ENCODE results near the gene TSPAN2. TPM values are rescaled to one million over a fixed set of nuclear protein-coding genes. Genes with fewer than 3 reads are reported as not detected.
A peak's percentile ranks its signal among the peaks of the same experiment; 100 is the strongest.

Gene TSPAN2
- total RNA-seq, 1 donor from 2014 or later, result 10.3 TPM

DNA sequence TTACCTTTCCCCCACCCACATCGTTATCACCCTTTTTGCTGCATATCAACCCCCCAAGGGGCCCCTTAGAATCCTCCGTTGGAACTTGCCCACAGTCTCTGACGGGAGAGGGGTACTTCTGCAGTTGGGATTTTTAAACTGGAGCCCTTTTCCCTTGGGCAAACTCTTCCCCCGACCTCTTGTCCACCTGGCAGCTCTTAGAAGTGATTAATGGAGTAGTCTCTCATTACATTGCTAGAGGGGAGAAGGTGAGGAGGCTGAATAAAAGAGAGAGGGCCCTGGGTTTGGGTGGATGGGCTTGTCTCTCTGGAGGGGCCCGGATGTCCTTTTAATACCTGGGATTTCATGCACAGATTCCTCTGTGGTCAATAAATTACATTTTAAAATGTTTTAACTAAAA is 27.2 kb upstream of the TSPAN2 start:
- intact Hi-C loops (cut with DNase I), result no loop called here
- ATAC-seq (no peak), DNase-seq (ENCODE audit: missing footprints) (no peak)

DNA sequence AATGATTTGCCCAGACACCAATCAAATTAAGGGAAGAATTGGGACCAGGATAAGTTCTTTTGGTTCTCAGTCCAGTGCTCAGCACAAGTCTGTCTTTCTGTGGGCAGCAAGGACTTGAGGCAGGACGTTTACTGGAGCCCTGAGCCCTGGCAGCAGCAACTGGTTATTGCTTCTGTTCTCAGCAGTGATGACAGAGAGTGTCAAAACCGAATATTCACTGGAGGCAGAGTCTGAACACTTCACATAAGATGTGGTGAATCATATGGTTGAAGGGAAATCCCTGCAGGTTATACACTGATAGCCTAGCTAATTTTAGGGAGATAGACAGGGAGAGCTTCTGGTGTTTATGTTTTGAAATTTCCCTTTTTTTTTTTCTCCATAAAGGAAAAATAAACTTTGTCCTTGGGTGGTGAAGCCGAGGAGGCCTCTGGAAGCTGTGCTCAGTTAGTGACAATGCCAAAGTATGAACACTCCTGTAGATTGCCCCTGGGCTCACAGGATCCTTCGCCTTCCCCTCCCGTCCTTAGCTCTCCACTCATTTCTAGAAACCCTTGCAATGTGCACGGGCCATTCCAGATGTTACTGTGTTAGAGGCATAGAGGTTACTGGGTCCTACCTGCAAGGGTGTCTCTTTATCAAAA is 26.3 kb upstream of the TSPAN2 start:
- no peak for DNase-seq (ENCODE audit: missing footprints)
- intact Hi-C loops (cut with DNase I), result no loop called here
- peak; percentile 26 for ATAC-seq

DNA sequence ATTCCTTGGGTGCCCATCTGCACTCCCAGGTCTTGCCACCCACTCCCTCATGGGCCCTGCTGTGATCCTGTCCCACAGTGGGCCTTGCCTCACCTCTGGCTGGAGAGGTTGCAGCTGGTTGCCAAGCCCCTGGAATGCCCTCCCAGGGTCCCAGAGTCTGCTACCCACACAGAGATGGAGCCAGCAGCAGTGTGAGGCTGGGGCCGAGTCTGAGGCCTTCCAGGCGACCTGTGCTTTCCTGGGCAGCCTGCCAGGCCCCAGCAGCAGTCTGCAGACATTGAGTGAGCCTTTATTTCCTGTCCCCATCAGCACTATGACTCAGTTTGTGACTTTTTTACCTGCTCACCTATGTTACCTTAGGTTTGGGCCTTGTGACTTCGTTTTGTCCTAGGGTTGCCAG is 25.0 kb upstream of the TSPAN2 start:
- no peak for DNase-seq (ENCODE audit: missing footprints)
- ATAC-seq, result no peak
- intact Hi-C loops (cut with DNase I), result no loop called here

DNA sequence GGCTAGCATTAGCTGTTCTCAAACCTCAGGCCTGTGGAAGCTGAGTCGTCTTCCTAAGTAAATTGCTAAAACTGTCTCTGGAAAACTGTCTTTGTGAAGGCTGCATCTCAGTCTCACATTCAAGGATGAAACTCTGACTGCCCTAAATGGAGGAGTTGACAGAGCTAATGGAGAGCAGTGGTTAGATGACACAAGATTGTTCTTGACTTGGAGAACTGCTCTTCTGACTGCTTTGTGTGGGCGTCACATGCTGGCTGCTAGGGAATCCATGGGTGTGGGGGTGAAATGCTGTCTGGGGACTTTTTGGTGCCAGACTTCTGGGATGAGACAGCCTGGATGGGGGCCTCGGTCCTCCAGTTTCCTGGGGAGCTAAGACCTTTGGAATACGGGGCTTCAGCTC is 24.5 kb upstream of the TSPAN2 start:
- DNase-seq (ENCODE audit: missing footprints), result no peak
- no peak for ATAC-seq
- intact Hi-C loops (cut with DNase I), result loop anchor here (2.0 kb wide), 1 partner anchor 61 kb away; no protein-coding TSS in a partner anchor

DNA sequence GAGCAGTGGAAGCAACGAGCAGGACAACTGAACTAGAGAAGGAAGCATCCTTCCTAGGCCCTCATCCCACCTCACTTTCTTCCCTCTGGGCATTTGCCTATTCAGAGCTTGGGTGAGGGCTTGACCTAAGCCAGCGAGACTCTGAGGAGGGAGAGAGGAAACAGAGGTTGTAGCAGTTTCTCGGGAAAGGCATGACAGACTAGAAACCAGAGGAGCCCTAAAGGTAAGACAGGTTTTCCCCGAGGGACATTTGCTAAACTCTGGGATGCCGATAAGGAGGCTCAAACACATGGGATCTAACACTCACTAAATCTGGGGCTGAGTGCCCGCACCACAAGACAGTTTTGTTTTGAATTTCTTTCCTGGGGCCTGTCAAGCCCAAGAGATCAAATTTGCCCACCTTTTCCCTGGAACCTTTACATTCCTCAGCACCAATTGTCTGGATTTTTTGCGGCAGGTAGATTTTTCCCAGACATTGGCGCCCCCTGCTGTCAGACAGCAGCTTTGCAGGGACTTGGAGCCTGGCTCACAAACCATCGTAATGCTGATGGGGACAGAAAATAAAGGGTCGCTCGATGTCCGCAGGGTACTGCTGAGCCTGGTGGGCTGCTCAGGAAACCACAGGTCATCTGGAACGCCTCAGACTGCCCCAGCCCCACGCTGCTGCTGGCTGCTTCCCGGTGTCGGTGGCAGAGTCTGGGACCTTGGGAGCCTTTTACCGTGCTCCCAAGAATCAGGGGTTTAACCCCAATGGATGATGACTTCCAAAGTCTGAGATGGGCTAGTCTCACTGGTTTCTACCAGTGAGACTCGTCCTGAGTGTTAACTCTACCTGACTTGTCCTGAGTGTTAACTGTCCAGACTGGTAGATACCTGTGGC is 23.4 kb upstream of the TSPAN2 start:
- intact Hi-C loops (cut with DNase I), result loop anchor here (1.0 to 2.0 kb wide), 2 partner anchors 60 to 133 kb away; no protein-coding TSS in a partner anchor
- DNase-seq (ENCODE audit: missing footprints), result no peak
- ATAC-seq, result peak; percentile 49

DNA sequence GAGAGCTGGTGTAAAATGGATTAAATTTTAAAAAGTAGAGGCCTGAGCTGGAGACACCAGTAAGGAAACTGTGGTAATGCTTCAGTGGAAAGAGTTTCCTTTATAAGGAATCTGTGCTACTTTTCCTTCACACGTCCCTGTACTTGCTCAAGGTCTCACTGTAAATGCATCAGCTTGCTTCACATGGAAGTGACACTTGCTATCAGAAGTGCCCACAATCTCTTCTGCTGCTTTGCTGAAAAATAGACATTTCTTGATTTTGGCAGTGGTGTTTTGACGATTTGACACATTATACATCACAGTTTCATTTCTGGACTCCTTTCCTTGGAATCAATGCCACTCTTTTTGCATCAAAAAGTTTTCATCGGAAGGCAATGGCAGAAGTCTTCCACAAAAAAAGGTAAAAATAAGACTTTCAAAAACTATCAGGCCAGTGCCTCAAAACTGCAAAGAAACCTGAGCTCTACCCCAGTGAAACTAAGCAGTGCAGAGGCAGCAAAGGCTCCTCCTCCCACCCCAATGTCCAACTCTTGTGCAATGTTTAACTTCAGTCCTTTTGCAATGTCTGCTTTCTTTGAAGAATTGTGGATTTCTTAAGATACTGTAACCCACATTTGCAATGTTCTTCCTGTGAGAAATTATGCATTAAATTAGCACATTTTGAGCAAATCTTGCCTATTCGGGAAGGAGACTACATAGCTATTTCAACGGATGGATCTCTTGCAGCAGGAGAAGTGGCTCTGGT is 18.4 kb upstream of the TSPAN2 start:
- intact Hi-C loops (cut with DNase I), result no loop called here
- ATAC-seq (peak; percentile 50), DNase-seq (ENCODE audit: missing footprints) (no peak)

DNA sequence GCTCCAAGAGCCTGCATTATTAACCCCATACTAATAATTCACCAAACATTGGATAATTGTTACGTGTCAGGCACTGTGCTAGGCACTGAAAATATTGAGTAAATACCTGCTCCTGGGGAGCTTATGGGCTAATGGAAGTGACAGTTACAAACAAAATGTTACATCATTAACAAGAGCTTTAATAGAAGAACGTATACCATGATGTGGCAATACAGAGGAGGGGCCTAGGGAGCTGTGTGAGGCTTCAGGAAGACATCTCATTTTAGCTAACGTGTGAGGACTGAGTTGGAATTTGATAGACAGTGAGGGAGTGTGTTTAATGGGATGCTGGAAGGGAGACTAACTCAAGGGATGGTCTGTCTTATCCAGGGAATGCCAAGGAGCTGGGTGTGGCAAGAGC is 16.5 kb upstream of the TSPAN2 start:
- no peak for DNase-seq (ENCODE audit: missing footprints)
- intact Hi-C loops (cut with DNase I), result no loop called here
- no peak for ATAC-seq

DNA sequence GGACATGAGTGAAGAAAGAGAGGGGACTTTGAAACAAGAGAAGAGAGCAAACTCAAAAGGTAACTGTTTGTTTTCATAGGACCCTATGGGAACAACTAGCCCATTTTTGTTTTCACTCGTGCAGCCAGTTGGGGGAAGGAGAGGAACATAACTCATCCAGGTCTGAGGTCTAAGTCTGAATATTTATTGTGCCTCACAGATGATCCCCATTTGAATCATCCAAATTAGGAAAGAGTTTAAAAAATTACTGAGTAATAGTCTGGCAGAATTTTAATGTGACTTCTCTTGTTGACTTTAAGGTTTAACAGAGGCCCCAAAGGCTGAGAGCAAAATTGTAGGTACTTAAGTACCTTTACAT is 10.4 kb upstream of the TSPAN2 start:
- ATAC-seq, result no peak
- intact Hi-C loops (cut with DNase I), result no loop called here
- no peak for DNase-seq (ENCODE audit: missing footprints)

DNA sequence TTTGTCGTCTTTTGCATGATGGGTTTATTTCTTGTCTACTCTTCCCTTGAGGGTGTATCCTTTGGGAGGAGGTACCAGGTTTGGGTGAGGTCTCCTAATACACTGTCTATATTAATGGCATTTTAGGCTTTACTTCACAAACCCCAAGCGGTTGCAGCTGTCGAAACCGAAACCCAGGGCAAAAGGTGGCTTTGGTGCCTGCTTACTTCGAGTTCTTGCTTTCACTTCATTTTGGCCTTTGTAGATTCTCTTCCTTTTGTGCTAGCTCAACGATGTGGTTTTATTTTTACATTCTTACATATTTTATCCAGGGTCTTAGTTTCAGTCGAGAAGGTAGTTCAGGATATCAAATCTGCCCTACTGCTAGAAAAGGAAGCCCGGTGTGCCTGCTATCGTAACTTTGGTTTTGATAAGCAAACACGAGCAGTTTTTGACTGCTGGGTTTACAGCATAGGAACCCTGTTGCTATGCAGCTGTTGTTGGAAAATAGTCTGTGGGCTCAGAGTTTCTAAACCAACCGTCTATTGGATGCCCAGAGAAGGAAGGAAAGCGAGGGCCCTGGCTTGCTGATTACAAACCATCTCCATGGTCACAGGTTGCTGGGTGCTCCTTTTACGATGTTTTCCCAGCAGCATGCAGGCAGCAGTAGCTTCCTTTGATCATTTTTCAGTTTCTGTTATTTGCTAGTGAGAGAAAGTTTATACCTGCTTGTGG is 9.8 kb upstream of the TSPAN2 start:
- intact Hi-C loops (cut with DNase I), result no loop called here
- DNase-seq (ENCODE audit: missing footprints) (no peak), ATAC-seq (peak; percentile 70)

DNA sequence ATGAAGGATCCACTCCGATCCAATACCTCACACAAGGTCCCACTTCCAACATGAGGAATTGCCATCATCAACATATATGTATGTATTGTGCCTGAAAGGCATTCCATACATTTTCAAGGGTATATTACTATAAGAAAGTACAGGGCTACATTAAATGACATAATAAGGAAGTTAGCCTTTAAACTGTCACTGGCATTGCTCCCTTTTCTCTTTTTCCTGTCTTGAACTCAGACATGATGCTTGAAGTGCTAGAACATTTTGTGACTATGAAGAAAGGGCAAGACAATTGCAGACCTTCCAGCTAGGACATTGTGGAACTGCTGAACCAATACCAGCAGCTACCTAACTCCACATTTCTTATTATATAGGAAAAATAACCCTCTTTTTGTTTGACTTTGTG is 2.9 kb upstream of the TSPAN2 start:
- intact Hi-C loops (cut with DNase I), result no loop called here
- ATAC-seq, result no peak
- DNase-seq (ENCODE audit: missing footprints), result no peak

DNA sequence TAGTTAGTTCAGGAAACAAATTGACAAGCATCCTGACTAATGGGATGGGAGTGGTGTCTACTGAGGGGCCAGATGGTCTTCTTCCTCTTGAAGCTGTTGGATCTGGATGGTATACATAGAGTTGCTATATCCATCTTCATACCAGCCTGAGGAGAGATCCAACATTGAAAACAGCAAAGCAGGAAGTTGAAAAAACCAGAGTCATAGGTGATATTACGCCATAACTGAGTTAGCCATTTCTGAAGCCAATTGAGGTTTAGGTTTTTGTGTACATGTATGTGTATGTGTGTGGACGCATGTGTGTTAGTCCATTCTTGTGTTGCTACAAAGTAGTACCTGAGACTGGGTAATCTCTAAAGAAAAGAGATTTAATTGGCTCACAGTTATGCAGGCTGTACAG is 2.3 kb upstream of the TSPAN2 start:
- no peak for ATAC-seq
- intact Hi-C loops (cut with DNase I), result no loop called here
- no peak for DNase-seq (ENCODE audit: missing footprints)

DNA sequence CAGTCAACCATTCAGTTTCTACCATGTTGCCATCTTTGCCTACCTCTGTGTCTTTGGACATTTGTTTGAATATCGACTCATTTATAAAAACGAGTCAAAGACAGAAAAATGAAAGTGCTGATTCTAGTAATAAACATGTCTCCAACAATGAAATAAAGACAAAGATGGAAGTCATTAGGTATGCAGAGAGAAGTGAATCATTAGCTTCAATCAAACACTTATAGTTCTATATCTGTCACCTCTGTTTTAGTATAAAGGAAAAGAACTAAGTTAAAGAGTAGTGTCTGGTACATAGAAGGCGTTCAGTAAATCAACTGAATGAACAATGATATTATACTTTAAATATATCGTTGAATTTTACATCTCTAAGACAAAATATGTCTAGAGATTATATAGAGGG is 1.7 kb upstream of the TSPAN2 start:
- no peak for DNase-seq (ENCODE audit: missing footprints)
- no peak for ATAC-seq
- intact Hi-C loops (cut with DNase I), result no loop called here

DNA sequence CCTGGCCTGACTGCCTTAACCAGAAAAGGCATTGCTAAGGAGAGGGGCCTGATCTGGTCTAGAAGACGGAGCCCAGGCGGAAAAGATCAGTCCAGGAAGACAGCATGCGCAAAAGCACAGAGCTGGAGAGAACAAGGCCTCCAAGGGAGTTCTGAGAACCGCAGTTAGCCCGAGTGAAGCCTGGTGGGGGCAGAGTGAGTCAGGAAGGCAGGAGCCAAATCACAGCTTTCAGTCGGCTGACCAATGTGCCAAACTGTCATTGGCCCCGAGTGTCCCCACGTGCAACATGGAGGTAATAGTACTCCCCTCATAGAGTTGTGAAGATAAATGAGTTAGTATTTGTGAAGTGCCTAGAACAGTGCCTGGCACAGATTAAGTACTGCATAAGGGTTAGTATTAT is 1.2 kb upstream of the TSPAN2 start:
- no peak for DNase-seq (ENCODE audit: missing footprints)
- intact Hi-C loops (cut with DNase I), result no loop called here
- ATAC-seq, result peak; percentile 14

DNA sequence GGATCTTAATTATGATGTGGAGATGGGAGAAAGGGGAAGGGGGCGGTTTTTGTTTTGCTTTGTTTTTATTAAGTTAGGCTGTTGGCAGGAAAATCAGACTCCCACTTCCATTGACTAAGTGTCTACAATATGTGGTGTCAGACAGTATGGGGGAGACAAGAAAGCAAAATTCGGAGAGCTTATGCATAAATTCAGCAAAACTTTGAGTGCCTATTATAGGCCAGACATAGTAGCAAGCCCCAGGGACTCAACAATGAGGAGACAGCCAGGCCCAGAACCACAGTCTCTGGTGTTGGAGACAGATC is 835 bp upstream of the TSPAN2 start:
- DNase-seq (ENCODE audit: missing footprints), result no peak
- peak; percentile 4 for ATAC-seq
- intact Hi-C loops (cut with DNase I), result no loop called here

DNA sequence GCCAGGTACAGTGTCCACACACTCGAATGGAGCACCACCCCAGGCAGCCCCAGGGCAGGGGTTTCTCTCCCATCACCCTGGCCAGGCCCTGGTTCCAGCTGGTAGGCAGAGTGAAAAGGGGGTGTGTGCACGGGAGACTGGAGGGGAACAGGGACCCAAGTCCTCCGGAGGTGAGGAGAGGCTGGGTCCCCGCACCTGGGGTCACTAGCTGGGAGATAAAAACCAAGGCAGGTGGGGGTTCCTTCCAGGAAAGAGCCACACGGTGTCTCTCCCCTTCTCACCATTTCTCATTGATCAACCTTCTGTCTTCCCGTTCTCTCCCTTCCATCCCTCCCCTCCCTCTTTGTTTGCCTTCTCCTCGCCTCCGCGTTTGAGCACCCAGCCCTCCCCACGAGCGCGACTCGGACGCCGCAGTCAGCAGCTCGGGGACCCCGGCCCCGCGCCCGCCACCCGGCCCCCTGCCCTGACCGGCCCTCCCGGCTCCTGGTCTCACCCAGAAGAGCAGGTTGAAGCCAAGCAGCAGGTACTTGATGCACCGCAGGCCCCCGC is 358 bp downstream of the TSPAN2 start:
- intact Hi-C loops (cut with DNase I), result no loop called here
- peak; percentile 2 for ATAC-seq
- DNase-seq (ENCODE audit: missing footprints), result no peak

DNA sequence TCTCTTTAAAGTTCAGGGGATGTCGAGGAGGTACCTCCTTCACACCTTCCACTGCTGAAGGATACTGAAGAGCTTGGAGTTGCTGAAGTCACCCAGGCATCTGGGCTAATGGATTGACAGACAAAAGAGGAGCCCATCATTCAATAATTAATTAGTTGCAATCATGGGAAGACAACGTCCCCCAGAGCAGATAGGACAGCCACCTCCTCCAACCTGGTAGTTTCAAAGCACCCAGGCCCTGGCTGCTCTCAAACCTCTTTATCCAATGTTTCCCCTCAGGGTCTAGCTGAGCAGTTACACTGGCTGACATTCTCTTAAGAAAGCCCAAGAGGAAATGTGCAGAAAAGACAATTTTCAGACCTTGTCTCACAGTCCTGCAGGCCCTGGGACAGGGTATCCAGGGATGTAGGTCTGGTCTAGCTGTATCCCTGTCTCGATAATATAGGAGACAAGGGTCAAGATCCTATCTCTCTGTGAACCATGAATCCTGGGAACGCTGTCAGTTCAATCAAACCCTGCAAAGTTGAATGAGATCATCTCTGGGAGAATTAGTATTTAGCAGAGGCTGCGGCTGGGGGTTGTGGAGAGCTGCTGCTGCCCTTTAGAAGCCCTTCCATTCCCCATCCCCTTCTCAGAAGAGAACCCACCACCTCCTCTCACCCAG is 1.1 kb downstream of the TSPAN2 start:
- DNase-seq (ENCODE audit: missing footprints) (no peak), ATAC-seq (no peak)
- intact Hi-C loops (cut with DNase I), result no loop called here

DNA sequence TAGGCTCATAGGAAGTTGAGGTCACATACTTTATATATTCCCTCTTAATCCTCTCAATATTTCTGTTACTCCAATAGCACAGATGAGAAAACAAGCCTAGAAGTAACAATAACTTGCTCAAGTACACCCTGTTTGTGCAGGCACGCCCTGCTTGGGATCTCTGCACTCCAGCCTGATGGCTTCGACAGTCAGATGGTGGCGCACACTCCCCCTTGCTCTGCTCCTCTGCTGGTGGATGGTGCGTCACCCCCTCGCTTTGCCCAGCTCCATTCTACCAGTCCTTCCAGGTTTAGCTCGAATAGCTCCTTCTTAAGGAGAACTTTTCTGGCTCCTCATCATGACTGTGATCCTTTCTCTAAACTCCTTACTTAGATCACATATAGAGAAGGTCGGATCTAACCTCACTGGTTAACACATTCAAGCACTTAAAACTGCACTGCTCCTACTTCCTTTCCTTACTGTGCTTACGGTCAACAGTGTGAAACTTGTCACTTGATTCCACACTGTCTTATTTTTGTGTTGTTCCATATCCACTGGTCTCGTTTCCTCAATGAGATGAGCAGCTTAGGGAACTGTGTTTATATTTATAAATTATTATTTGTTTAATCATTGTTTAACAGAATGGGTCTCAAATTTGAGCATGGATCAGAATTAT is 3.0 kb downstream of the TSPAN2 start:
- ATAC-seq, result no peak
- DNase-seq (ENCODE audit: missing footprints), result no peak
- intact Hi-C loops (cut with DNase I), result no loop called here

DNA sequence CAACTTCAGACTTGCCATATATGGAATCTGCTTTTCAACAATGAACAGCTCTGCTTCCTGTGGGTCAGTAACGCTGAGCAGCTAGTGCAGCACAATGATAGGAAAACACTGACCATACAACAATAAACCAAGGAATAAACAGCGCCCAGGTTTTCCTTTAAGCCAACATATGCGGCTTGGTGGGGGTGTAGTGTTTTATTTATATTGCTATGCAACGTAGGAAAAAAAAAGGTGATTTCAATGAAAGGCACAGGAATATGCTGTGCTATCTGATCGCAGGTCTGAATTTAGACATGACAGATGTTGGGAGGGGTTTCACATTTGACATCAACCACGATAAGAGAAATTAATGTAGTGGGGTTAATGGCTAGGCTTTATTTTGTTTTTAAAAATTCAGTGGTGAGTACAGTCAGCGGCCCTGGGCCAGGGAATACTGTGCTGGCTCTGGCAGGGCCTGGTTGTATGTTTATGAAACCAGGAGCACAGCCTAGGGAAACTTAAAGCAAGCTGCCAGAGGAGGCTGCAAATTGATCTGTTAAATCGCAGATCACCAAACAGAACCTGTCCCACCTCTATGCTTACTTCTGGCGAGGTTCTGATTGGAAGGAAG is 4.3 kb downstream of the TSPAN2 start:
- no peak for DNase-seq (ENCODE audit: missing footprints)
- ATAC-seq, result peak; percentile 29
- intact Hi-C loops (cut with DNase I), result no loop called here

Data from Right ventricle myocardium inferior (tissue), 1 donor.